Measurements from ENCODE around the gene CCDC97. TPM values are rescaled to one million over a fixed set of nuclear protein-coding genes. Genes with fewer than 3 reads are reported as not detected.
A peak's percentile ranks its signal among the peaks of the same experiment; 100 is the strongest.
"Not testable (repeated sequence)": the region's sequence is repeated elsewhere in the genome, so short reads cannot be mapped to it uniquely, and the experiment has no call there.

Gene CCDC97
- total RNA-seq, 1 experiment from 2014 or later, result 20.0 TPM

DNA sequence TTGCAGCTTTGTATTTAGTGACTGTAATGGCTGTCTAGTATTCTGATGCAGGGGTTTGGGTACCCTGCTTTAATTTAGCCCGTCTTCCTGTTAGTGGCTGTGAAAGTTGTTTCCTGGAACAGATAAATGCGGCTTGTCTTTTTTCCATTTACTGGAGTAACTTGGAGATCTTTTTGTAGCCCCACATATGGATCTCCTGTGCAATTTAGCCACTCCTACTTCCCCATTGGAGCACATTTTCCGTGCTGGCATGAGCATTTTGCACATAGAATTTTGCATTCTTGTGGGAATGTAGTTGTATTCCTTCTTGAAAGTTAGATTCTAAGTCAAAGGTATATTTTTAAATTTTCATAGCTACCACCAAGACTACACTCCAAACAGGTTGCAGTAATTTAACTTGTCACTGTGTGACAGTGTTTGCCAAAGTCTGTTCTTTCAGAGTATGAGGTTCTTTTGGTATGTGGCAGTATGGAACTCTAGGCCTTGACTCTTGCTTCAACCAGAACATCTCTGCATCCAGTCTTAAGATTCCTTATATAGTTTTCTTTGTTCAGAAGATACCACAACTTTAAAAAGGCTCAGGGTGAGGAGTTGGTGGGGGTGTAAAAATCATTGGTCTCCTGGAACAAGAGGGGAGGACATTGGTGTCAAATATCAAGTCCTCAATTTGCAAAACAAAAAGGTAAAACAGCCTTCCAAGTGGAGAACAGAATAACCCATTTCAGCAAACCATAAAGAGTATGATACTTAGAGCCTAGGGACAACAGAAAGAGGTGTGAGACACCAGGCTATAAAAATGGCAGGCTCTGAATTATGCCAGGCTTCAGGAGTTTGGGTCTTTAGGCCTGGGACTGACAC lies 21.1 kb upstream of the CCDC97 start:
- Histone ChIP-seq H3K27me3 (no peaks in the 10 kb centered on the region), H3K27ac (no peak overlapping the region), H3K4me3 (no peak overlapping the region), H3K9me3 (replicated peaks) (no peaks in the 10 kb centered on the region), H3K36me3 (peaks cover 92% of the 10 kb centered on the region), H3K4me1 (no peaks in the 10 kb centered on the region)
- DNase-seq, result no peak

DNA sequence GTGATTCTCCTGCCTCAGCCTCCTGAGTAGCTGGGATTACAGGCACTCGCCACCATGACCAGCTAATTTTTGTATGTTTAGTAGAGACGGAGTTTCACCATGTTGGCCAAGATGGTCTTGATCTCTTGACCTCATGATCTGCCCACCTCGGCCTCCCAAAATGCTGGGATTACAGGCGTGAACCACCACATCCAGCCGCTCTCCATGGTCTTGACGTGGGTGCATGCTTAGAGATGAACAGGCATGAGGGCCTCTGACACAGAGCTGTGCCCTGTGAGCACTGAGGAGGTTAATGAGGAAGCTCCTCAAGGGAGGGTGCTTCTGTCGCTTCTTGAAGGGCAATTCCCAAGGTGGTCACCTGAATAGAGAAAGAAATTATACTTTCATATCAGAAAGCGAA lies 20.2 kb upstream of the CCDC97 start:
- not testable (repeated sequence) for H3K4me1 ChIP-seq; DNase-seq; H3K27me3 ChIP-seq; H3K4me3 ChIP-seq; H3K9me3 ChIP-seq (replicated peaks); H3K27ac ChIP-seq
- H3K36me3 ChIP-seq, result peaks cover 93% of the 10 kb centered on the region

DNA sequence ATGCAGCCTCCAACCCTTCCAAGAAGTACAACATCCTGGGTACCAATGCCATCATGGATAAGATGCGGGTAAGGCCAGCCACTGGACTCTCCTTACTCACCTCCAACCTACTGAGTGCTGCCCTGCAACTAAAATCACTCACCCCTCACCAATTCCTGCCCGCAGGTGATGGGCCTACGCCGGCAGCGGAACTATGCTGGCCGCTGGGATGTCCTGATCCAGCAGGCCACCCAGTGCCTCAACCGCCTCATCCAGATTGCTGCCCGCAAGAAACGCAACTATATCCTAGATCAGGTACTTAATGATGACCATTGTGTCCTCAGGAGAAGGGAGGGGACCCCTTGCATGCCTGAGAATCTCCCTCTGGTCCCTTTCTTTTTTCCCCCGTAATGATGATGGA lies 15.6 kb upstream of the CCDC97 start:
- Histone ChIP-seq H3K4me1 (peaks cover 28% of the 10 kb centered on the region), H3K36me3 (peaks cover 92% of the 10 kb centered on the region), H3K27me3 (no peaks in the 10 kb centered on the region), H3K27ac (no peak overlapping the region), H3K9me3 (replicated peaks) (no peaks in the 10 kb centered on the region), H3K4me3 (no peak overlapping the region)
- no peak for DNase-seq

DNA sequence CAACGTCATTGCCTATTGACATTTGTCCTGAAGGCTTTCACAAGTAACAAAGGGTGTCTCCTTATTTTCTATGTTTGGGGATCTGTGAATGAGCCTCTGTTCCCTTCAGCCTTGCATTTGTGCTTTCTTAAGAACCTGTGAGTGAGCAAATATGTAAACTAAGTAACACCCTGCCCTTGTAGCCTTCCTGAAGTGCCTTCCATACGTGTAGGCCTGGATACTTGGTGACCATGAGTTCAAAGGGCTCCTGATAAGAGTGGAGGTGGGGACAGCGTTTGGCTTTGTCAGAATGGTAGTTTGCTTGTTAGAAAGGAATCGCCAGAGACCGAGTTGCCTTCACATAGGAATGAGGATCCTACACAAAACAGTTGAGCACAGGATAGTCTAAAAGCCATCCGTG lies 14.5 kb upstream of the CCDC97 start:
- no peak for DNase-seq
- H3K9me3 ChIP-seq (replicated peaks), result no peaks in the 10 kb centered on the region
- H3K4me1 ChIP-seq, result peaks cover 38% of the 10 kb centered on the region
- peaks cover 91% of the 10 kb centered on the region for H3K36me3 ChIP-seq
- H3K27ac ChIP-seq, result no peak overlapping the region
- H3K27me3 ChIP-seq, result no peaks in the 10 kb centered on the region
- no peak overlapping the region for H3K4me3 ChIP-seq

DNA sequence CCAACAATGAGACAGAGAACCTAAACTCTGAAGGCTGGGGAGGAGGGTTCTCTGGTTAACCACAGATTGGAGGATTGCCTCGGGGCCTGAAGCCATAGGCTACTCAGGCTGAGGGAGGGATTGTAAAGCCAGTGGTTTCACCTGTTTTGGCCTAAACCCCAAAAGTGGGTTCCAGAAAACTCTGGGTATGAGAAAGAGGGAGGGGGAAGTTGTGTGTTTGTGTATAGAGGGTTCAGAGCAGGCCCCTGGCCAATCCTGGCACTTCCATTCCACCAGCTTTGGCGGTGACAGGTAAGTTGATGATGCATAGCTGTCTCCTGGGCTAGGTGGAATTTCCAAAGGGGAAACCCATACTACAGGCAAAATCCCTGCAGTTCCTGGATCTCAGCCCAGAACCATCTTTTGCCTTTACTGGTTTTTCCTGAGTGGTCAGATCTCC lies 13.5 kb upstream of the CCDC97 start:
- no peak overlapping the region for H3K27ac ChIP-seq
- no peak overlapping the region for H3K4me3 ChIP-seq
- H3K36me3 ChIP-seq, result peaks cover 91% of the 10 kb centered on the region
- DNase-seq, result no peak
- H3K9me3 ChIP-seq (replicated peaks), result no peaks in the 10 kb centered on the region
- H3K27me3 ChIP-seq, result no peaks in the 10 kb centered on the region
- peaks cover 38% of the 10 kb centered on the region for H3K4me1 ChIP-seq

DNA sequence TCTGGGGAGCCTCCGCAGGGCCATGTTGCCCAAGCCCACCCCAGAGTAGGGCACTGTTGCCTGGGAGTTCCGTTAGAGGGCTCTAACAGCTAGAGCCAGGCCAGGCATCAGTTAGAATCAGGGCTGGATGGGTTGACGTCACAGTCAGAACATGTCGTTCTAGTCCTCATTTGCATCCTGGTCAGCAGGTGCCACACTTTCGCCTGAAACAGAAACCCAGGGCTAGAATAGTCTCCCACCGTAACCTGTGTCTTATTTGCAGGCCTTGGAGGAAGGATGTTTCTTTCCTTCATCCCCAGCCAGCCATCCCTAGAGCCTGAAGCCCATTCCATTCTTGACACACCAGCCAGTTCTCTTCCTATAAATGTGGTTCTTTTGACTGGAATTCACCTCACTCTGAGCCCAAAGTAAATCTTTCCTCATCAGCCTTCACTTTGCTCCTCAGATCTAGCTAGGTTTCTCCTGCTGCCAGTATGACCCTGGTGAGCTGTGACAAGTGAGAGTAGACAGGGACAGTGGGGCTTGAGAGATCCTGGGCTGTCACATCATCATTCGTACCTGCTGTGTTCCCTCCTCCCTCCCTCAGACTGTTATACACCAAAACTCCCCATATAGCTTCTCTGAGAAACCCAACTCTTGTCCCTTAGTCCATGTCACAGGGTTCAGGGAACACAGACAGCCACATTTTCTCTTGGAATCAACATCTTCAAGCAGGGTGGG lies 12.2 kb upstream of the CCDC97 start:
- Histone ChIP-seq H3K36me3 (peaks cover 91% of the 10 kb centered on the region), H3K27me3 (no peaks in the 10 kb centered on the region), H3K4me3 (no peak overlapping the region), H3K9me3 (replicated peaks) (no peaks in the 10 kb centered on the region), H3K27ac (peak overlapping the region; percentile 14), H3K4me1 (peaks cover 38% of the 10 kb centered on the region)
- no peak for DNase-seq

DNA sequence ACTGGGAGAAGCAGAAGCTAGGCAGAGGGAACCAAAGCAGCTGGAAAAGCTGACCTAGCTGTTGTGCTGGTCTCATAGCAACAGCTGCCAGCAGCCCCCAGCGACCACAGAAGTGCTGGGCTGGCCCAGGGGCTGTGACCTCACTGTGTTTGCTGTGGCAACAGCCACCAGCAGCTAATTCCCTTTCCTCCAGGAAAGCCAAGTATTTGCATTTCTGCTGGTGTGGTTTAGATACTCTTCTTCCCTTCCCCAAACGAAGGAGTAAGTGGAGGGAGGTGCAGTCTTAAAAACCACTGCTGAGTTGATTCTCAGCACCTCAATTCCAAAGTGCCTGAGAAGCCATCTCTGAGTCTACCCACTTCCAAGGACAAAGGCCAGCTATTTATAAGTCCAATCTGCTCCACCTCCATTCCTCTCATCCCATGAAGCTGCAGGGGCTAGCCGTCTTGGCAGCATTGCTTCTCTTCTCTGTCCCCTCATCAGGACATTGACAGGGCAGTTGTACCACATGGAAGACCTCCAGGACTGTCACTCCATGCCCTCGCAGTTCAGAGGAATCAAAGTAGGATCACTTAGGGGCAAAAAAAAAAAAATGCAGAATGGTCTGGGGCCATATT lies 11.5 kb upstream of the CCDC97 start:
- Histone ChIP-seq H3K4me1 (peaks cover 38% of the 10 kb centered on the region), H3K4me3 (no peak overlapping the region), H3K27me3 (no peaks in the 10 kb centered on the region), H3K36me3 (peaks cover 91% of the 10 kb centered on the region), H3K27ac (no peak overlapping the region; the same call in none of the 2 replicates), H3K9me3 (replicated peaks) (no peaks in the 10 kb centered on the region)
- DNase-seq, result peak; percentile 93 to 94

DNA sequence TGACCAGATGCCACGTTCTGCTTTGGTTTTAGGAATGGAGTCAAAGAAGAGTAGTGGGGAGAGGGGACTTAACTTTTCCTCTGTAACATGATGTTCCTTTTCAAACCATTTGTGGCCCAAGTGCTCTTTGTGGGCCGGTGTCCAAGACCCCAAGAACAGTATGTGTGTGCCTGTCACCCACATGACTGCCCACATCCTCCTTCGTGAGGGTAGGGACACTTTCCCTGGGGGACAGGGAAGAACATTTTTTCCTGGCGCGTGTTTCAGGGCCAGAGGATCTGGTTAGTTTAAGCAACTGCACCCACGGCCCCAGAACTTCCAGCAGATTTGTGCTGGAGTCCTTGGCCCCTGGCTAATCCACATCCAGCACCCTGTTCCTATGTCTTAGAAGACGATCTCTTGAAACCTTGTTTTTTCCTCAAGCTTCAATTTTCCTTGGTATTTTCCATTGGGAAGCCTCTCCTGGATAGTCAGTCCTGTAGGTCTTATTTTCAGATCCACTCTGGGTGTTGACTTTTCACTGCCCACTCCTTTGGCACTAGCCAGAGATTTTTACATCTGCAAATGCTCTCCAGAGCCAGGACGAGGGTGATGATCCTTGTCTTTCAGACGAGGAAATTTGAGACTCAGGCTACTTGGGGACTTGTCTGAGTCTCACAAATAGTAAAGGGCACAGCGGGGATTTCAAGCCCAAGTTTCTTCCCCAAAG lies 10.8 kb upstream of the CCDC97 start:
- Histone ChIP-seq H3K27ac (no peak overlapping the region), H3K27me3 (no peaks in the 10 kb centered on the region), H3K36me3 (peaks cover 91% of the 10 kb centered on the region), H3K9me3 (replicated peaks) (no peaks in the 10 kb centered on the region), H3K4me3 (no peak overlapping the region), H3K4me1 (peaks cover 38% of the 10 kb centered on the region)
- no peak for DNase-seq

DNA sequence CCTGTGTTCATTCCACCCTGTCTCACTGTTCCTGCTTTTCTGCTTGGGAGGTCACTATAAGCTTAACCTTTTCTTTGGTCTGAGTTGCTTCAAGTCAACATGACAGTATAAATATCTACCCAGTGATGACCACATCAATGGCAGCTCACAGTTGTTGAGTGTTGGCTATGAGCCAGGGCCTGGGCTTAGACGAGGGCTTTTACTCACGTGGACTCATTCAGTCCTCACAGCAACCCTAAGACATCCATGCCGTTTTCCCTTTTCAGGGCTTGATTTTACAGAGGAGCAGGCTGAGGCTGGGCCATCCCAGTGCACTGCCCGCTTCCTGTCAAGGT lies 10.2 kb upstream of the CCDC97 start:
- Histone ChIP-seq H3K4me1 (peaks cover 38% of the 10 kb centered on the region), H3K27ac (no peak overlapping the region), H3K4me3 (no peak overlapping the region), H3K36me3 (peaks cover 91% of the 10 kb centered on the region), H3K9me3 (replicated peaks) (no peaks in the 10 kb centered on the region), H3K27me3 (no peaks in the 10 kb centered on the region)
- DNase-seq, result peak; percentile 94 to 97

DNA sequence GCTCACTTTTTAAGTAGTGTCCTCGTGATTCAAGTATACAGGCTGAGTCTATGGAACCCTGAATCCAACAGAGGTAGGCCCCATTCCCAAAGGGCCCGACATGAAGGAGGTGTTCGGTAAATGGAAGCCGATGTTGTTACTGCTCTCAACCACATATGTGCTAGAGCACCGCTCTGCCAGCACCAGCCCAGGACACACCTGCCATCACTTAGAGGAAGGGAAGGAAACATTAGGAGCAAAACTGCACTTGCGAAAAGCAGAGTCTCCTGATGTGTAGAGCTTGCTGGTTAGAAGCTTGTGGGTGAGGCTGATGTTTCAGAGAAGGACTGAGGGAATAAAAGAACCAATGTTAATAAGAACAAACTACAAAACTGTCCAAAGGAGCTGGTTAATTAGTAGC lies 9.4 kb upstream of the CCDC97 start:
- Histone ChIP-seq H3K4me1 (peaks cover 38% of the 10 kb centered on the region), H3K27me3 (no peaks in the 10 kb centered on the region), H3K4me3 (no peak overlapping the region), H3K36me3 (peaks cover 91% of the 10 kb centered on the region), H3K9me3 (replicated peaks) (no peaks in the 10 kb centered on the region), H3K27ac (no peak overlapping the region)
- DNase-seq, result no peak

DNA sequence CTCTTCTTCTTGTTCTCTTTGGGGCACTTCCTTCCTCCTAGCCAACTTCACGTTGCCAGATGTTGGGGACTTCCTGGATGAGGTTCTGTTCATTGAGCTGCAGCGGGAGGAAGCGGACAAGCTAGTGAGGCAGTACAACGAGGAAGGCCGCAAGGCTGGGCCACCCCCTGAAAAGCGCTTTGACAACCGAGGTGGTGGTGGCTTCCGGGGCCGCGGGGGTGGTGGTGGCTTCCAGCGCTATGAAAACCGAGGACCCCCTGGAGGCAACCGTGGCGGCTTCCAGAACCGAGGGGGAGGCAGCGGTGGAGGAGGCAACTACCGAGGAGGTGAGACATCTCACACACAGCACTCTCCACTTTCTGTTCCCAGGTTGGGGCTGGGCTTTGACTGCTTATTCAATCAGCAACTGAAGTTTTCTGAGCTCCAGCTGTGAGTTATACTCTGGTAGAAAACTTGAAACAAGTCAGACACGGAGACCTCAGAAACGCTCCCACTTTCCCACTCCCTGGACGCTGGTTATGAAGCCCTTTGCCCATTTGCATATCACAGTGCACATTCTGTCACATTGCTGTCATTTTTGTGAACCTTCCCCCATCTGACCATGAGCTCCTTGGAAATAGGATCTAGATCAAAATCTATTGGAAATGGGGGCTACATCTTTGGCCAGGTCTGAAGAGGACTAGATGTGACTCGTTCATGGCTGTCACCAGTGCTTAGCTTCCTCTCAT lies 7.2 kb upstream of the CCDC97 start:
- Histone ChIP-seq H3K4me3 (no peak overlapping the region), H3K36me3 (peaks cover 89% of the 10 kb centered on the region), H3K27ac (no peak overlapping the region), H3K27me3 (no peaks in the 10 kb centered on the region), H3K9me3 (replicated peaks) (no peaks in the 10 kb centered on the region), H3K4me1 (peaks cover 31% of the 10 kb centered on the region)
- no peak for DNase-seq

DNA sequence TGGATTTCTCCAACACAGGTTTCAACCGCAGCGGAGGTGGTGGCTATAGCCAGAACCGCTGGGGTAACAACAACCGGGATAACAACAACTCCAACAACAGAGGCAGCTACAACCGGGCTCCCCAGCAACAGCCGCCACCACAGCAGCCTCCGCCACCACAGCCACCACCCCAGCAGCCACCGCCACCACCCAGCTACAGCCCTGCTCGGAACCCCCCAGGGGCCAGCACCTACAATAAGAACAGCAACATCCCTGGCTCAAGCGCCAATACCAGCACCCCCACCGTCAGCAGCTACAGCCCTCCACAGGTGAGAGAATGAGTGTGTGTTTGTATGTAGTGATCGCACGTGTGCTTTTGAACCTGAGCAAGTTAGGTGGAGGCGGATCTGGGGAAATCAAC lies 6.0 kb upstream of the CCDC97 start:
- Histone ChIP-seq H3K4me3 (no peak overlapping the region), H3K27me3 (no peaks in the 10 kb centered on the region), H3K27ac (no peak overlapping the region), H3K4me1 (peaks cover 25% of the 10 kb centered on the region), H3K36me3 (peaks cover 85% of the 10 kb centered on the region), H3K9me3 (replicated peaks) (no peaks in the 10 kb centered on the region)
- no peak for DNase-seq

DNA sequence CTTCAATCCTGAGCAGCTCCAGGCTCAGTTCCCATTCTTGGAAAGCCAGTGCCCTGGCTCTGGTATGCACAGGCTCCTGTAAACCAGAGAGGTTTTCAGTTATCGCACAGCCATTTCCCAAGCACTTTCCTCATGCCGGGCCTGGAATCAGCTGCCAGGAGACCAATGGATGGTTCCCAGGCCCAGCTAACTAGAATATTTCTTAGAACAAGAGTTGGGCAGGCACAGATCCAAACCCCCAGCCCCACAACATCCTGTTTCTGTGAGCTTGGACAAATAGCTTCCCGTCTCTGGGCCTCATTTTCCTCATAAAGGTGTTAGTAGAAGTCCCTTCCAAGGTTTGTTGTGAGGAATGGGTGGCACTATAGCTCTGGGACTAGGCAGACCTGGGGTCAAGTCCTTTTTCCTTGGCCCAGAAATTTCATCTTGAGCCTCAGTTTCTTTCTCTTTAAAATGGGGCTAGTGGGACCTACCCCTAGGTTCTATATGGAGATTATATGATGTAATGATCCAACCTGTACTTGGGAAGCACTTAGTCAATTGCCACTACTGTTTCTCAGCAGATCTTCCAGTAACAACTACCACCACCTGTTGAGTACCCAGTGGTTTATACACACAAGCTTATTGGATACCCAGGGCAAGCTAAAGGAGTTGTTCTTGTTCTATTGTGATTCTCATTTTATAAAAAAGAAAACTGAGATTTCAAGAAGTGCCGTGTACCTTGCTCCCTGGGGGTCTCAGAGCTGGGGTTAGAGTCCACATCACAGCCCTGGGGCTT lies 5.1 kb upstream of the CCDC97 start:
- H3K36me3 ChIP-seq, result peaks cover 78% of the 10 kb centered on the region
- no peaks in the 10 kb centered on the region for H3K27me3 ChIP-seq
- no peak overlapping the region for H3K4me3 ChIP-seq
- H3K9me3 ChIP-seq (replicated peaks), result no peaks in the 10 kb centered on the region
- no peak for DNase-seq
- no peak overlapping the region for H3K27ac ChIP-seq
- peaks cover 16% of the 10 kb centered on the region for H3K4me1 ChIP-seq

Measured in SJCRH30 (cell line).